Endothelial cell of umbilical vein (primary cell): Measurements from ENCODE around the gene GRIA1. TPM values are rescaled to one million over a fixed set of nuclear protein-coding genes. Genes with fewer than 3 reads are reported as not detected.

Source experiments
- BruUV-seq: library from RNA; stranded (reverse); fragments of 400-500 nt; replicated peaks from 2 replicates; lab custom pipeline; 2021; lab: Mats Ljungman, UMichigan
- CTCF ChIA-PET: fragments of 300-600, 350-600 bp; sonication (Branson Sonifier 250); formaldehyde crosslinking; loops from one replicate; lab custom pipeline; 2021; ENCODE audit warnings: antibody characterized with exemption, inconsistent platforms; lab: Charles Lee
- POLR2A ChIA-PET: fragments of 300-600, 350-600 bp; sonication (Branson Sonifier 250); formaldehyde crosslinking; loops from one replicate; lab custom pipeline; 2021; ENCODE audit warnings: antibody characterized with exemption, inconsistent platforms; lab: Charles Lee
- DNase-seq: peaks from one replicate; pipeline ENCODE4 v3.0.0-alpha.2; 2011; ENCODE audit warnings: low read depth, low spot score
- FAIRE-seq: peaks from 2 replicates; lab custom pipeline; 2011; peaks lifted over from hg19 to GRCh38; lab: Jason Lieb, UNC
- H2AFZ ChIP-seq: 2 replicates; pipeline ENCODE4 v1.6.0; 2012; ENCODE audit warnings: low read depth, low read length, control low read depth, inconsistent platforms
- H3K27ac ChIP-seq: 2 replicates; pipeline ENCODE4 v1.5.1; 2011; ENCODE audit warnings: low read depth, mild to moderate bottlenecking, control low read depth, low read length, moderate library complexity; ENCODE audit not compliant: insufficient read depth
- H3K27me3 ChIP-seq, 2 experiments: 2 replicates each; pipeline versions ENCODE4 v1.6.0 to v1.6.1; 2011; ENCODE audit warnings: low read length in 2 of 2, mixed read lengths in 1 of 2; ENCODE audit not compliant: control insufficient read depth in 2 of 2, insufficient read depth in 2 of 2
- H3K36me3 ChIP-seq, 2 experiments: 2 replicates in 1 of 2; 3 replicates in 1 of 2; pipeline ENCODE4 v1.5.1; 2011; ENCODE audit warnings: low read length in 2 of 2, mild to moderate bottlenecking in 1 of 2, moderate library complexity in 1 of 2; ENCODE audit not compliant: control insufficient read depth in 2 of 2, insufficient read depth in 2 of 2; ENCODE audit errors: extremely low read depth in 1 of 2
- H3K4me1 ChIP-seq: 3 replicates; pipeline ENCODE4 v1.5.1; 2011; ENCODE audit warnings: mild to moderate bottlenecking, low read length; ENCODE audit not compliant: control insufficient read depth, insufficient read depth; ENCODE audit errors: extremely low read depth
- H3K4me2 ChIP-seq: 2 replicates; pipeline ENCODE4 v1.6.1; 2011; ENCODE audit warnings: low read length, control low read depth, mixed read lengths; ENCODE audit not compliant: insufficient read depth
- H3K4me3 ChIP-seq, 3 experiments: fragments of 200-600 bp in 1 of 3; sonication (generic), shearing (Covaris generic) in 1 of 3; replicated peaks in 1 of 3; 2 replicates each; pipeline ENCODE4 v1.5.1; 2011 to 2016; ENCODE audit warnings: control low read depth in 3 of 3, low read length in 3 of 3, mild to moderate bottlenecking in 2 of 3, inconsistent platforms in 1 of 3, low read depth in 1 of 3, moderate library complexity in 1 of 3; ENCODE audit not compliant: insufficient read depth in 1 of 3
- H3K79me2 ChIP-seq: 2 replicates; pipeline ENCODE4 v1.6.0; 2012; ENCODE audit warnings: low read length, inconsistent platforms; ENCODE audit not compliant: control insufficient read depth, insufficient read depth
- H3K9ac ChIP-seq: replicated peaks from 2 replicates; pipeline ENCODE3; 2011; ENCODE audit warnings: low read length, control low read depth; ENCODE audit not compliant: insufficient read depth; ENCODE audit errors: extremely low read depth
- H3K9me1 ChIP-seq: replicated peaks from 3 replicates; pipeline ENCODE4 v1.6.0; 2011; ENCODE audit warnings: mild to moderate bottlenecking, low read length; ENCODE audit not compliant: control insufficient read depth, insufficient read depth; ENCODE audit errors: extremely low read depth
- H3K9me3 ChIP-seq: replicated peaks from 2 replicates; pipeline ENCODE4 v1.5.1; 2012; ENCODE audit warnings: low read length, inconsistent platforms; ENCODE audit not compliant: control insufficient read depth, insufficient read depth
- H4K20me1 ChIP-seq: replicated peaks from 2 replicates; pipeline ENCODE3; 2011; ENCODE audit warnings: mild to moderate bottlenecking, low read length; ENCODE audit not compliant: control insufficient read depth, insufficient read depth; ENCODE audit errors: extremely low read depth
- CTCF ChIP-seq, 2 donors: IDR thresholded peaks; 1 replicate in 1 of 2; 2 replicates in 1 of 2; pipeline ENCODE4 v1.5.1; 2011; ENCODE audit warnings: low read length in 2 of 2, mild to moderate bottlenecking in 2 of 2, moderate library complexity in 2 of 2, control low read depth in 1 of 2, inconsistent platforms in 1 of 2, low read depth in 1 of 2; ENCODE audit not compliant: insufficient read depth in 1 of 2; ENCODE audit errors: extremely low read depth in 1 of 2
- EZH2 ChIP-seq: IDR thresholded peaks from 2 replicates; pipeline ENCODE4 v1.6.1; 2012; ENCODE audit warnings: borderline replicate concordance, low read depth, mild to moderate bottlenecking, moderate library complexity, low read length, inconsistent platforms; ENCODE audit not compliant: severe bottlenecking
- FOS ChIP-seq: IDR thresholded peaks from 2 replicates; pipeline ENCODE4 v1.6.1; 2011; ENCODE audit warnings: mild to moderate bottlenecking, low read length, moderate library complexity, borderline replicate concordance; ENCODE audit not compliant: insufficient read depth
- GATA2 ChIP-seq: IDR thresholded peaks from 2 replicates; pipeline ENCODE4 v1.7.0; 2011; ENCODE audit warnings: low read depth, mild to moderate bottlenecking, moderate library complexity, mixed read lengths, low read length; ENCODE audit not compliant: insufficient read length, insufficient read depth
- JUN ChIP-seq: IDR thresholded peaks from 2 replicates; pipeline ENCODE4 v1.6.1; 2011; ENCODE audit warnings: borderline replicate concordance, low read depth; ENCODE audit not compliant: insufficient read length, insufficient read depth
- MAX ChIP-seq: IDR thresholded peaks from 2 replicates; pipeline ENCODE4 v1.6.1; 2011; ENCODE audit not compliant: insufficient read depth, insufficient read length
- MYC ChIP-seq: IDR thresholded peaks from one replicate; pipeline ENCODE4 v1.6.1; 2011; ENCODE audit warnings: mild to moderate bottlenecking, low read depth, low read length
- POLR2A ChIP-seq: IDR thresholded peaks from 2 replicates; pipeline ENCODE4 v1.6.1; 2012; ENCODE audit warnings: low read depth, mild to moderate bottlenecking, control low read depth, low read length
- POLR2AphosphoS5 ChIP-seq: IDR thresholded peaks from 2 replicates; pipeline ENCODE4 v1.6.1; 2012; ENCODE audit warnings: low read depth, mild to moderate bottlenecking, control low read depth, low read length, moderate library complexity; ENCODE audit not compliant: insufficient read depth
- dilution Hi-C: fragments of 300-500 bp; cut with MboI; formaldehyde crosslinking; loops from one replicate; pipeline ENCODE4 v1.15.0; 2019; ENCODE audit warnings: low sequenced_read_pairs; ENCODE audit not compliant: extremely low pct_ligation_motif_present
- intact Hi-C: fragments of 100-400 bp; cut with micrococcal nuclease; formaldehyde crosslinking; loops from one replicate; pipeline ENCODE4 v1.10.0; 2022
- polyA plus RNA-seq, 4 experiments: library from polyadenylated mRNA; depleted of rRNA in 3 of 4; stranded (reverse) in 3 of 4; unstranded in 1 of 4; fragments of >200 nt; gene quantifications; 2 replicates each; pipeline versions ENCODE4 v1.2.1 to v1.2.3, GENCODE V29; 2011 to 2012; ENCODE audit warnings: missing spikeins in 1 of 4
- total RNA-seq: library from RNA; stranded (reverse); gene quantifications from 2 replicates; pipeline ENCODE4 v1.2.3, GENCODE V29; 2021

Gene GRIA1
- total and polyA plus RNA-seq, 2 donors (not counting 3 experiments of a cell fraction or from before 2014, with no cell fraction given), result not detected

- dilution Hi-C loops, result no loop called here
- Histone ChIP-seq H3K79me2 (no peaks in the 10 kb centered on the region), H2AFZ (no peak overlapping the region), H3K4me3 (no peak overlapping the region), H3K27me3 (no peaks in the 10 kb centered on the region), H4K20me1 (no peaks in the 10 kb centered on the region), H3K9ac (no peak overlapping the region), H3K36me3 (no peaks in the 10 kb centered on the region), H3K4me1 (no peaks in the 10 kb centered on the region), H3K9me3 (no peaks in the 10 kb centered on the region), H3K4me2 (no peak overlapping the region), H3K27ac (no peak overlapping the region), H3K9me1 (no peaks in the 10 kb centered on the region)
- no peak for FAIRE-seq
- intact Hi-C loops, result no loop called here
- ChIA-PET CTCF (no interaction called here), POLR2A (no interaction called here)
- TF ChIP-seq MYC (no peak), MAX (no peak), FOS (no peak), POLR2A (no peak), CTCF (IDR thresholded peaks at IDR 0.05; ENCODE audit: extremely low read depth in 1 of 2, insufficient read depth in 1 of 2, low read depth in 1 of 2, low read length in 2 of 2) (no peak), JUN (no peak), POLR2AphosphoS5 (no peak), EZH2 (no peak), GATA2 (no peak)
- no peak for DNase-seq
- BruUV-seq, result no TSS peak
Measured at GRCh38 chr5:153670101-153670500, 179.6 kb downstream of the GRIA1 start.
